ENCODE measurements around the gene COL10A1.

COL10A1 gene

DNA sequence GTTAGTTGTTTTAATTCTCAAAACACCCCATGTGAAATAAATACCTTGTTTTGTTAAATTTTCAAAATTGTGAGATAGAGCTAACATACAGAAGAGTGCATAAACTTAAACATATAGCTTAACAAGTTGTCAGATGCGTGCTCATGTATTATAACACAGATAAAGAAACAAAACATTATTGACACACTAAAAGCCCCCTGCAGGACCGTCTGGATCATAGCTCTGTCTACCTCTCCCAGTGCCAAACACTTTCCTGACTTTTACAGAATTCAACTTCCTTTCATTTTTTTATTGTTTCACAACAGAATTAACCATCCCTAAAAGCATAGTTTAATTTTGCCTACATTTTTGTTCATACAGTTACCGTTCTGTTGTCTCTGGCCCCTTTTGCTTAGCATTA lies 47.4 kb downstream of the COL10A1 start:
- H3K18ac ChIP-seq (ENCODE audit: low read length), result no peak overlapping the region

GRCh38 chr6:116074732-116075390 lies 51.1 kb downstream of the COL10A1 start:
- H2AK5ac ChIP-seq (ENCODE audit: low read length), result no peak overlapping the region

More for the DNA sequence above, 47.4 kb downstream of the COL10A1 start:
- no peak overlapping the region for H2AK5ac ChIP-seq (ENCODE audit: low read length)
- no peak overlapping the region for H4K8ac ChIP-seq (ENCODE audit: low read depth, low read length)
- H3K9me3 ChIP-seq (ENCODE audit: insufficient read depth, low read depth, low read length), result no peaks in the 10 kb centered on the region
- no peak overlapping the region for H3K14ac ChIP-seq (ENCODE audit: low read length)
- no peak overlapping the region for H2BK5ac ChIP-seq (ENCODE audit: low read depth, low read length, poor library complexity)
- H3K27me3 ChIP-seq (ENCODE audit: insufficient read depth, low read length), result no peaks in the 10 kb centered on the region
- no peak overlapping the region for H4K91ac ChIP-seq (ENCODE audit: low read depth, low read length)
- H3K4ac ChIP-seq (ENCODE audit: low read depth, low read length), result no peak overlapping the region
- no peak overlapping the region for H3K4me2 ChIP-seq (ENCODE audit: low read length)
- H3K36me3 ChIP-seq (ENCODE audit: control insufficient read depth in 1 of 2, insufficient read depth in 2 of 2, low read length in 2 of 2), result no peaks in the 10 kb centered on the region
- WGBS (ENCODE audit: extremely low coverage, insufficient coverage, insufficient read length), result no CpG with 5 or more reads among the region's 3 CpGs
- no peak overlapping the region for H2BK12ac ChIP-seq (ENCODE audit: low read length)
- H2BK120ac ChIP-seq (ENCODE audit: insufficient read depth, low read length, poor library complexity), result no peak overlapping the region
- H3K79me1 ChIP-seq (ENCODE audit: low read length), result no peaks in the 10 kb centered on the region
- H3K79me2 ChIP-seq (ENCODE audit: control insufficient read depth, insufficient read depth, low read length, poor library complexity), result no peaks in the 10 kb centered on the region
- no peak overlapping the region for H3K9ac ChIP-seq (ENCODE audit: low read length)
- H3K23ac ChIP-seq (ENCODE audit: low read length), result no peak overlapping the region
- H3K4me3 ChIP-seq (ENCODE audit: low read depth, low read length), result no peak overlapping the region
- DNase-seq, result no peak
- H3K4me1 ChIP-seq (ENCODE audit: control insufficient read depth in 1 of 2, insufficient read depth in 2 of 2, low read length in 2 of 2), result no peaks in the 10 kb centered on the region
- H3K27ac ChIP-seq (ENCODE audit: low read depth, low read length), result no peak overlapping the region
- H2AFZ ChIP-seq (ENCODE audit: insufficient read depth, low read length, poor library complexity), result no peak overlapping the region
- no peak overlapping the region for H4K12ac ChIP-seq (ENCODE audit: low read depth, low read length)

DNA sequence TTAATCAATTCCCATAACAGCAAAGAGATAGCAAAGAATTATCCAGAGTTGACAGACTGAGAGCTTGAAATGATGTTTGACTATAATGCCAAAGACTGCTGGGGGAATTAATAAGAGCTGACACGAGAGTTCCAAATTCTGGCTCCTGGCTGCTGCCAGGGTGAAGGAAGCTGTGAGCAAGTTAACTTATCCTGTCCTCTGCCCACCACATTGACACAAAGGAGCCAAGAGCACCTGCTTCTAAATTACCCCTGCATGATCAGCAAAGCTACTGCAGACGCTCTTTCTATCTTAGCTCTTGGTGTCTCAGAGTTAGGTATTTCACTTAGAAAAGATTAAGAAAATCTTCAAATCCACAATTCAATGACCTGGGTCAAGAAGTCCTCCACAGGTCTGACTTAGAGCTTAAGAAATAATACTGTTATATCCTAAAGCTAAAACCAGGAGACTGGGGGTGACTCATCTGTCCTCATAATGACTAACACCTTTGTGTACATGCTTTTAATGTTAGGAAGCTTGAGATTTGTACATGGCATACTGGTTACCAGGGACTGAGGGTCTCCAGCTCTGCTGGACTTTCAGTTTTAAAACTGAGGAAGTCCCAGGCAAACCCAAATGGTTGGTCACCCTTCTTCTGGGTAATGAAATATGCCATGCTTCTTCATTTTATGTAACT lies 52.0 kb downstream of the COL10A1 start:
- no peaks in the 10 kb centered on the region for H3K9me3 ChIP-seq (ENCODE audit: insufficient read depth, low read depth, low read length)
- no peak overlapping the region for H2BK5ac ChIP-seq (ENCODE audit: low read depth, low read length, poor library complexity)
- H3K4me3 ChIP-seq (ENCODE audit: low read depth, low read length), result no peak overlapping the region
- no peaks in the 10 kb centered on the region for H3K27me3 ChIP-seq (ENCODE audit: insufficient read depth, low read length)
- no peak overlapping the region for H2BK12ac ChIP-seq (ENCODE audit: low read length)
- H3K4me2 ChIP-seq (ENCODE audit: low read length), result no peak overlapping the region
- no peaks in the 10 kb centered on the region for H3K79me1 ChIP-seq (ENCODE audit: low read length)
- H2BK120ac ChIP-seq (ENCODE audit: insufficient read depth, low read length, poor library complexity), result no peak overlapping the region
- peak; percentile 3 to 50 for DNase-seq
- H3K79me2 ChIP-seq (ENCODE audit: control insufficient read depth, insufficient read depth, low read length, poor library complexity), result no peaks in the 10 kb centered on the region
- no peak overlapping the region for H3K27ac ChIP-seq (ENCODE audit: low read depth, low read length)
- no peak overlapping the region for H3K14ac ChIP-seq (ENCODE audit: low read length)
- H4K91ac ChIP-seq (ENCODE audit: low read depth, low read length), result no peak overlapping the region
- no peak overlapping the region for H3K9ac ChIP-seq (ENCODE audit: low read length)
- H3K4ac ChIP-seq (ENCODE audit: low read depth, low read length), result no peak overlapping the region
- H3K23ac ChIP-seq (ENCODE audit: low read length), result no peak overlapping the region
- H4K12ac ChIP-seq (ENCODE audit: low read depth, low read length), result no peak overlapping the region
- H3K36me3 ChIP-seq (ENCODE audit: control insufficient read depth in 1 of 2, insufficient read depth in 2 of 2, low read length in 2 of 2), result no peaks in the 10 kb centered on the region
- no CpG with 5 or more reads among the region's 2 CpGs for WGBS (ENCODE audit: extremely low coverage, insufficient coverage, insufficient read length)
- no peak overlapping the region for H2AK5ac ChIP-seq (ENCODE audit: low read length)
- H4K8ac ChIP-seq (ENCODE audit: low read depth, low read length), result no peak overlapping the region
- no peak overlapping the region for H3K18ac ChIP-seq (ENCODE audit: low read length)
- H3K4me1 ChIP-seq (ENCODE audit: control insufficient read depth in 1 of 2, insufficient read depth in 2 of 2, low read length in 2 of 2), result no peaks in the 10 kb centered on the region
- no peak overlapping the region for H2AFZ ChIP-seq (ENCODE audit: insufficient read depth, low read length, poor library complexity)

More at GRCh38 chr6:116074732-116075390, 51.1 kb downstream of the COL10A1 start:
- no peak for DNase-seq
- no peak overlapping the region for H3K4me3 ChIP-seq (ENCODE audit: low read depth, low read length)
- H3K14ac ChIP-seq (ENCODE audit: low read length), result no peak overlapping the region
- no peak overlapping the region for H4K91ac ChIP-seq (ENCODE audit: low read depth, low read length)
- no peak overlapping the region for H2AFZ ChIP-seq (ENCODE audit: insufficient read depth, low read length, poor library complexity)
- H3K79me1 ChIP-seq (ENCODE audit: low read length), result no peaks in the 10 kb centered on the region
- H2BK120ac ChIP-seq (ENCODE audit: insufficient read depth, low read length, poor library complexity), result no peak overlapping the region
- no peaks in the 10 kb centered on the region for H3K36me3 ChIP-seq (ENCODE audit: control insufficient read depth in 1 of 2, insufficient read depth in 2 of 2, low read length in 2 of 2)
- no CpG with 5 or more reads among the region's 2 CpGs for WGBS (ENCODE audit: extremely low coverage, insufficient coverage, insufficient read length)
- no peak overlapping the region for H4K8ac ChIP-seq (ENCODE audit: low read depth, low read length)
- H3K23ac ChIP-seq (ENCODE audit: low read length), result no peak overlapping the region
- H2BK12ac ChIP-seq (ENCODE audit: low read length), result no peak overlapping the region
- H3K9ac ChIP-seq (ENCODE audit: low read length), result no peak overlapping the region
- H3K9me3 ChIP-seq (ENCODE audit: insufficient read depth, low read depth, low read length), result no peaks in the 10 kb centered on the region
- no peaks in the 10 kb centered on the region for H3K27me3 ChIP-seq (ENCODE audit: insufficient read depth, low read length)
- no peak overlapping the region for H4K12ac ChIP-seq (ENCODE audit: low read depth, low read length)
- no peak overlapping the region for H3K18ac ChIP-seq (ENCODE audit: low read length)
- no peak overlapping the region for H3K27ac ChIP-seq (ENCODE audit: low read depth, low read length)
- no peak overlapping the region for H3K4me2 ChIP-seq (ENCODE audit: low read length)
- H2BK5ac ChIP-seq (ENCODE audit: low read depth, low read length, poor library complexity), result no peak overlapping the region
- H3K79me2 ChIP-seq (ENCODE audit: control insufficient read depth, insufficient read depth, low read length, poor library complexity), result no peaks in the 10 kb centered on the region
- no peaks in the 10 kb centered on the region for H3K4me1 ChIP-seq (ENCODE audit: control insufficient read depth in 1 of 2, insufficient read depth in 2 of 2, low read length in 2 of 2)
- H3K4ac ChIP-seq (ENCODE audit: low read depth, low read length), result no peak overlapping the region

GRCh38 chr6:116072368-116072767 lies 53.6 kb downstream of the COL10A1 start:
- no peak overlapping the region for H2AK5ac ChIP-seq (ENCODE audit: low read length)
- H3K4me2 ChIP-seq (ENCODE audit: low read length), result no peak overlapping the region
- no peak overlapping the region for H4K12ac ChIP-seq (ENCODE audit: low read depth, low read length)
- no peaks in the 10 kb centered on the region for H3K4me1 ChIP-seq (ENCODE audit: control insufficient read depth in 1 of 2, insufficient read depth in 2 of 2, low read length in 2 of 2)
- H3K9me3 ChIP-seq (ENCODE audit: insufficient read depth, low read depth, low read length), result no peaks in the 10 kb centered on the region
- H2BK120ac ChIP-seq (ENCODE audit: insufficient read depth, low read length, poor library complexity), result no peak overlapping the region
- H2BK12ac ChIP-seq (ENCODE audit: low read length), result no peak overlapping the region
- no peak for DNase-seq
- no peaks in the 10 kb centered on the region for H3K79me1 ChIP-seq (ENCODE audit: low read length)
- H3K27ac ChIP-seq (ENCODE audit: low read depth, low read length), result no peak overlapping the region
- H2AFZ ChIP-seq (ENCODE audit: insufficient read depth, low read length, poor library complexity), result no peak overlapping the region
- H4K8ac ChIP-seq (ENCODE audit: low read depth, low read length), result no peak overlapping the region
- no CpG with 5 or more reads among the region's 1 CpG for WGBS (ENCODE audit: extremely low coverage, insufficient coverage, insufficient read length)
- H3K14ac ChIP-seq (ENCODE audit: low read length), result no peak overlapping the region
- H3K4ac ChIP-seq (ENCODE audit: low read depth, low read length), result no peak overlapping the region
- H3K27me3 ChIP-seq (ENCODE audit: insufficient read depth, low read length), result no peaks in the 10 kb centered on the region
- no peak overlapping the region for H3K18ac ChIP-seq (ENCODE audit: low read length)
- H4K91ac ChIP-seq (ENCODE audit: low read depth, low read length), result no peak overlapping the region
- no peaks in the 10 kb centered on the region for H3K36me3 ChIP-seq (ENCODE audit: control insufficient read depth in 1 of 2, insufficient read depth in 2 of 2, low read length in 2 of 2)
- H3K79me2 ChIP-seq (ENCODE audit: control insufficient read depth, insufficient read depth, low read length, poor library complexity), result no peaks in the 10 kb centered on the region
- no peak overlapping the region for H3K9ac ChIP-seq (ENCODE audit: low read length)
- H3K23ac ChIP-seq (ENCODE audit: low read length), result no peak overlapping the region
- H3K4me3 ChIP-seq (ENCODE audit: low read depth, low read length), result no peak overlapping the region
- H2BK5ac ChIP-seq (ENCODE audit: low read depth, low read length, poor library complexity), result no peak overlapping the region
